ENCODE results near the gene PLCB4. TPM values are rescaled to one million over a fixed set of nuclear protein-coding genes. Genes with fewer than 3 reads are reported as not detected.

PLCB4 gene
- total and polyA plus RNA-seq, 2 experiments from 2014 or later, result 6.5 to 16.1 TPM

GRCh38 chr20:9500121-9500520 lies 431.2 kb downstream of the PLCB4 start:
- H2AFZ ChIP-seq, result no peak overlapping the region
- no peak for TF ChIP-seq JUNB (IDR thresholded peaks at IDR 0.05; ENCODE audit: unreplicated experiment)
- TF ChIP-seq ZNF462 (CRISPR knock-in tag; IDR thresholded peaks at IDR 0.05), result no peak
- no peak for TF ChIP-seq EZH2phosphoT487 (IDR thresholded peaks at IDR 0.05; ENCODE audit: unreplicated experiment)
- TF ChIP-seq REST (IDR thresholded peaks at IDR 0.05; ENCODE audit: unreplicated experiment), result no peak
- TF ChIP-seq CTCF (conservative IDR thresholded peaks at IDR 0.05; ENCODE audit: low read depth in 2 of 2), result no peak
- no peak for TF ChIP-seq POLR2AphosphoS5 (IDR thresholded peaks at IDR 0.05; ENCODE audit: low read depth)
- no peak for TF ChIP-seq ZNF331 (CRISPR knock-in tag; IDR thresholded peaks at IDR 0.05; ENCODE audit: low read depth)
- no peak for TF ChIP-seq ETS1 (IDR thresholded peaks at IDR 0.05)
- no peak for TF ChIP-seq ZNF114 (CRISPR knock-in tag; IDR thresholded peaks at IDR 0.05)
- no peak for TF ChIP-seq CREB1 (CRISPR knock-in tag; IDR thresholded peaks at IDR 0.05; ENCODE audit: low read depth)
- TF ChIP-seq STAT1 (IDR thresholded peaks at IDR 0.05; ENCODE audit: unreplicated experiment), result no peak
- TF ChIP-seq NANOG (IDR thresholded peaks at IDR 0.05; ENCODE audit: borderline replicate concordance), result no peak
- no peak for TF ChIP-seq EZH2 (IDR thresholded peaks at IDR 0.05; ENCODE audit: low read depth, unreplicated experiment)
- no peaks in the 10 kb centered on the region for H3K79me2 ChIP-seq (replicated peaks; ENCODE audit: insufficient read depth)
- no peak overlapping the region for H3K27ac Mint-ChIP-seq
- no peaks in the 10 kb centered on the region for H3K36me3 ChIP-seq (ENCODE audit: insufficient read depth)
- H3K4me3 Mint-ChIP-seq, result no peak overlapping the region
- H3K36me3 Mint-ChIP-seq (ENCODE audit: low read depth), result no peaks in the 10 kb centered on the region
- no peaks in the 10 kb centered on the region for H3F3A ChIP-seq (replicated peaks; ENCODE audit: low read depth)
- peaks cover 11% of the 10 kb centered on the region for H3K27me3 ChIP-seq (ENCODE audit: insufficient read depth)
- no peak overlapping the region for H3K4me2 ChIP-seq
- no peaks in the 10 kb centered on the region; the same call in 1 of the 2 replicates for H4K20me1 ChIP-seq (replicated peaks; ENCODE audit: insufficient read depth)
- peaks cover 1% of the 10 kb centered on the region for H3K27me3 Mint-ChIP-seq (ENCODE audit: insufficient read depth, low read depth, poor library complexity)
- DNase-seq (ENCODE audit: low spot score), result no peak
- no peak overlapping the region for H3K4me3 ChIP-seq
- no peak for ATAC-seq
- H3K9me3 Mint-ChIP-seq, result no peaks in the 10 kb centered on the region
- H3K4me1 ChIP-seq (ENCODE audit: insufficient read depth), result peaks cover 9% of the 10 kb centered on the region; the same call in 1 of the 2 replicates
- peaks cover 8% of the 10 kb centered on the region; the same call in 2 of the 3 replicates for H3K4me1 Mint-ChIP-seq
- H3K27ac ChIP-seq (ENCODE audit: low read depth), result no peak overlapping the region
- H3K9me2 ChIP-seq (ENCODE audit: insufficient read depth), result peaks cover 19% of the 10 kb centered on the region; the same call in 1 of the 2 replicates

All from GM23338 (cell line).